Measurements from ENCODE around the gene GRAPL. TPM values are rescaled to one million over a fixed set of nuclear protein-coding genes. Genes with fewer than 3 reads are reported as not detected.
"Not testable (repeated sequence)": the region's sequence is repeated elsewhere in the genome, so short reads cannot be mapped to it uniquely, and the experiment has no call there.

The GRAPL gene
- total RNA-seq, result 1.5 TPM
- long read RNA-seq, partial matches to known transcripts, result 0 of 1 reads
- long read RNA-seq, other reads (novel, unspliced or antisense), result 1 of 1 reads

DNA sequence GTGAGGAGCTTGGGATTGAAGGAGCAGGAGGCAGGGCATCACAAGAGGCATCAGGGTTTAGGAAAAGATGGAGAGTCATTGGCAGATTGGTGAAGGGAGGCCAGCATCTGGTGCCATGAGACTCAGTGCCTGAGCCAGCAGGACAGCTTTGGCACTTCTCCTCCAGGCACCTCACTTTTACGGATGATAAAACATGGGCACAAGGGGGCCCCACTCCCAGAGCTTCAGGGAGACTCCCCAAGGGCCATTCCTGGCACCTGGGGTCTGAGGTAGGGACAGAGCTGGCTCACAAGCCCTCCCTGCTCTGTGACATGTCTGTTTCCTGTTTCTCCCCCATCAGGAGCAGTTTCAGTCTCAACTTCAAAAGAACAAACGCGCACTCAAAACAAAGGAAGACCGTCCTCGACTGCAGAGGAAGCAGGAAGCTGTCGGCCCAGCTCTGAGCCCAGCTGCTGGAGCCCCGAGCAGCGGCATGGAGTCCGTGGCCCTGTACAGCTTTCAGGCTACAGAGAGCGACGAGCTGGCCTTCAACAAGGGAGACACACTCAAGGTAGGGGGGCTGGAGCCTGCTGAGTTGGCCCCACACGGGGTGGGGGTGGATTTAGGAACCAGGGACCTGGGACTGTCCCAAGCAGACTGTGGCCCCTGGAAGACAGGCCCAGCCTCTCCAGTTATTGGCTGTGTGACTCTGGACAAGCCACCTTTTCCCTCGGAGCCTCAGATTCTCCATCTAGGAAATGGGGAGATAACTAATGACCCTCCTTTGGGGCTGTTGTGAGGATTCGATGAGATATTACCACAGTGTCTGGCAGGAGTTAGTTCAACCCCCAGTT, at the start of gene GRAPL:
Gene GRAPL, plus strand, starts transcription at position 442 of the 833 bp plus-strand sequence. Its CDS starts 31 bp downstream, at position 473.
- intact Hi-C loops (cut with DNase I); DNase-seq: not testable (repeated sequence)
- peak; percentile 46 for ATAC-seq (ENCODE audit: poor library complexity)

DNA sequence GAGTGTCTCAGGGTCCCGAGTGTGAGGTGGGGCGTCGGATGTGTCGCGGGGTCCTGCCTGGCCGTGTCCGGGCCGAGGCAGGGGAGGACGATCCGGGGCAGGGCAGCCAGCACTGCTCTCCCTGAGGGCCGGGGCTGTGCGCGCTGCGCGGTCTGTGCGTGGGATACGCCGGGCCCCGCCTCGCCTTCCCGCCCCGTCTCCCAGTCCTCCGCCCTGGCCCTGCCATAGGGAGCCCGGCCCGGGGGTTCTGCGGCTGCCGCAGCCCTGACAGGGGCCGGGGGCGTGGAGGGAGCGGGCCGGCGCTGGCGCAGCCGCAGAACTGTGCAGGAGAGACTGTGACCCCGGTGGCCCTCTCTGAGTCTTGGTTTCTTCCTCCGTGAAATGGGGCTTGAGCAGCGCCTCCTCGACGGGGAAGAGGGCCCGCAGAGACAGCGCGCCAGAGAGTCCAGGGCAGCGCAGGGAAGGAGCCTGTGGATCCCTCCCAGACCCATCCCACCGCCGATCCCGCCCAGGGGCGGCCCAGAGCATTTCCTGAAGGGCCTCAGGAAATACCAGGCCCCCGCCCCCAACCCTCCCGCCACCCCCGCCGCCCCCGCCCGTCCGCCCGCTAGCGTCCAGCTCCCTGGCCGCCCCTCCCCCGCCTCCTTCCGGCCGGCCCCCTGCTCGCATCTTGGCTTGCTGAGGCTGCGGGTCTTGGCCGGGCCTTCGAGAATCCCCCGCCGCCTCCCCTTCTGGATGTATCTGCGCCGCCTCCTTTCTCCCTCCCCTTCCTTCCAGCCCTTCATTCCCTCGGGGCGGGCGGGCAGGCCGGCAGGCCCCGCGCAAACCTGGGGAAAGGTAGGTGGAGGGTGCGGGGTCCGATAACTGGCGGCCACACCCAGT, 38.3 kb upstream of the GRAPL start:
- ATAC-seq (ENCODE audit: poor library complexity), result peak; percentile 92
- intact Hi-C loops (cut with DNase I); DNase-seq: not testable (repeated sequence)

GRCh38 chr17:19090058-19090772, 37.2 kb upstream of the GRAPL start:
- intact Hi-C loops (cut with DNase I); ATAC-seq (ENCODE audit: poor library complexity); DNase-seq: not testable (repeated sequence)

DNA sequence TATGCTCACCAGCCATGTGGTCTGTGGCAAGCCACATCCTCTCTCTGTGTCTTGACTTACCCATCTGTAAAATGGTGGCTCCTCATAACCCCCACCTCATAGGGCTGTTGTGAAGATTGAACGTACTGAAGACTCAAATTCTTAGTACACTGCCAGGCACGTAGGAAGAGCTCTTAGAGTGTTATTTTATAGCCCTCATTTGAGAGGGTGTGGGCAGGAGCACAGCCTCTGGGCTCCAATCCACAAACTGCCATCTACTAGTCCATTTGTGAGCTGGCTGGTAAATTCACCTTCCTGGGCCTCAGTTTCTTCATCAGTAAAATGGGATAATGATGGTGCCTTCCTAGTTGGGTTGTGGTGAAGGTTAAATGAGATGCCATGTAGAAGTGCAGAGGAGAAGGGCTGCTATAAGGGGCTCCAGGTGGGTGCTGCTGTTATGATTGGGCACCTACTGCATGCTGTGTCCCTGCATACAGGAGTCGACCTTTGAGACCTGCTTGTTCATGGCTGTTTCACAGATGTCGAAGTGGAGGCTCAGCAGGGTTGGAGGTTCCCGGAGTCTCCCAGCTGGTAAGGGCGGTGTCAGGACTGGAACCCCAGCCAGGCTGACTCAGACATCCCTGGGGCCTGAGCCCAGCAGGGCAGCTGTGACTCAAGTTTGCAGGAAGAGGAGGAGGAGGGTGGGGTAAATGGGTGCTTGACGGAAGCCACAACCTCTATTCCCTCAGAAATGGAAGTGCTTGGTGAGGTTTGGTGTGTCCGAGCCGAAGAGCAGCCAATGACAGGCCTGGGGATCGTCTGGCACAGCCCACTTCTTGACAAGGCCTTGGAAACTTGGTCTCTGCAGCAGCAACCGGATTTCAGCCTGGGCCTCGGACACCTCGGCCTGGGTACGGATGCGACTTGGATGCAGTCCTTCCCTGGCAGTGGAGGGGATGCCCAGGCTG, 34.4 kb upstream of the GRAPL start:
- intact Hi-C loops (cut with DNase I), result not testable (repeated sequence)
- ATAC-seq (ENCODE audit: poor library complexity) (peak; percentile 34), DNase-seq (peak; percentile 34)

DNA sequence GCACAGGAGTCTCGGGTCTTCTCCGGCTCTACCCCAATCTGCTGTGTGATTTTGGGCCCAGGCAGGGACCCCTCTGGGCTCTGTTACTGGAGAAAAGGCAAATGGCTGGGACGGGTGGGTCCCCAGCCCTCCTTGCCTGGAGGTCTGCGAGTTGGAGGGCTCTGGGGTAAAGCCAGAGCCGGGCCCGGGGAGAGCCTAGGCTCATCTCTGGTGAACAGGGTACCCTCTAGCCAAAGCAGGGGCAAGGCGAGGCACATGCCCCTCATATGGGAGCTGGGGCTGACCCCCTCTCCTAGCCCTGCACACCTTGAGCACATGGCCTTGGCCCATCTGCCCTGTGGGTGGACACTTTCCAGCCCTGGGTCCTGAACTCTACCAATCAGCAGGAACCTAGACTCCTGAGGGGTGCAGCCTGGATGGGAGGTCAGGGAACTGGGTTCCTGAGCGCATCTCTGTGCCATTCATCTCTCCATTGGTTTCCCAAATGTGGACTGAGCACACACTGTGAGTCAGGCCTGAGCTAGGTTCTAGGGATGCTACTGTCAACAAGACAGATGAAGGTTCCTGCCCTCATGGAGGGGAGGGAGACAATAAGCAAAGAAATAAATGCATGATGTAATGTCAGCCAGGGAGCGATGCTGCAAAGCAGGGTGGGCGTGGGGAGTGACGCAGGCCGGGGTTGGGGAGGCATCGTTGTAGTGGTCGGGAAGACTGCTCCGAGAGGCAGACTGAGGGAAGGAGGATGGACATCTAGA, 33.5 kb upstream of the GRAPL start:
- ATAC-seq (ENCODE audit: poor library complexity); intact Hi-C loops (cut with DNase I): not testable (repeated sequence)
- peak; percentile 3 for DNase-seq

- ATAC-seq (ENCODE audit: poor library complexity); intact Hi-C loops (cut with DNase I): not testable (repeated sequence)
- peak; percentile 21 for DNase-seq
Observed at GRCh38 chr17:19108517-19108916, 18.9 kb upstream of the GRAPL start.

GRCh38 chr17:19110189-19111097, 16.9 kb upstream of the GRAPL start:
- DNase-seq; intact Hi-C loops (cut with DNase I): not testable (repeated sequence)
- peak; percentile 81 for ATAC-seq (ENCODE audit: poor library complexity)

DNA sequence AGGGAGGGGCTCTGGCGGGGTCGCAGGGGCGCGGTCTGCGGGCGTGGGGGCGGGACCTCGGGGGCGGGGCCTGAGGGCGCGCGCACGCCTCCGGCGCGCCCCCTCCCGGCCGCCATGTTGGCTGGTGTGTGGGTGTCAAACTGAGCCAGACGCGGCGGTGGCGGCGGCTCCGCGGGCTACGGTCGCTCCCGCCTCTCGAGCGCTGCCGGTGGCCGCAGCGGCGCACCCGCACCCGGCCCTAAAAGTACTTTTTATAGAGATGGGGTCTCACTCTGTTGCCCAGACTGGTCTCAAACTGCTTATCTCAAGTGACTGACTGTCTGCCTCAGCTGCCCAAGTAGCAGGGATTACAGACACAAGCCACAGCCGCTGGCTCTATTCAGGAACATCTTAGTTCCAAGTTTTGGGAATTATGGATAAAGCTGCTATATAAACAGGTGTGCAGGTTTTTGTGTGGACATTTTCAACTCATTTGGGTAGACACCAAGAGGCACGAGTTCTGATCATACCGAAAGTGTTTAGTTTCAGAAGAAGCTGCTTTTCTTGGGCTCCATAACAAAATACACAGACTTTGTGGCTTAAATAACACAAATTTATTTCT, 16.2 kb upstream of the GRAPL start:
- ATAC-seq (ENCODE audit: poor library complexity), result peak; percentile 98
- peak; percentile 86 for DNase-seq
- intact Hi-C loops (cut with DNase I), result not testable (repeated sequence)

- intact Hi-C loops (cut with DNase I), result not testable (repeated sequence)
- ATAC-seq (ENCODE audit: poor library complexity) (peak; percentile 27), DNase-seq (peak; percentile 57)
Observed at GRCh38 chr17:19111801-19112458, 15.5 kb upstream of the GRAPL start.

DNA sequence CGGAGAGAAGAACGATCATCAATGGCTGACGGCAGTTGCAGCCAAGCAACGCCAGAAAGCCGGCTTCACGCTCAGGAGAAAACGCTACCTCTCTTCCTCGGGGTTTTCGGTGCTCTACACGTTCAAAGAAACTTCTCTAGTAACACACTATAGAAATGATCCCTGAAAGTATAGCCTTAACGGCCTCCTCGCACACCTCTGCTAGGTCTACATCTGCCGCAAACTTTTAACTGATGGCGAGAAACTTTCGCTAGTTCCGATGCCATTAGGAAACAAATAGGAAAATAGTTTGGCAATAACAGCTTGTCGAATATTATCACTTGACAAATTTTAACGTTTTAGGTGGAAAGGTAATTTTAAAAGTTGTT, 14.9 kb upstream of the GRAPL start:
- not testable (repeated sequence) for DNase-seq; ATAC-seq (ENCODE audit: poor library complexity)

GRCh38 chr17:19118695-19119094, 8.7 kb upstream of the GRAPL start:
- DNase-seq; intact Hi-C loops (cut with DNase I): not testable (repeated sequence)
- ATAC-seq (ENCODE audit: poor library complexity), result peak; percentile 68

More for the DNA sequence above, 14.9 kb upstream of the GRAPL start:
- intact Hi-C loops (cut with DNase I), result not testable (repeated sequence)

DNA sequence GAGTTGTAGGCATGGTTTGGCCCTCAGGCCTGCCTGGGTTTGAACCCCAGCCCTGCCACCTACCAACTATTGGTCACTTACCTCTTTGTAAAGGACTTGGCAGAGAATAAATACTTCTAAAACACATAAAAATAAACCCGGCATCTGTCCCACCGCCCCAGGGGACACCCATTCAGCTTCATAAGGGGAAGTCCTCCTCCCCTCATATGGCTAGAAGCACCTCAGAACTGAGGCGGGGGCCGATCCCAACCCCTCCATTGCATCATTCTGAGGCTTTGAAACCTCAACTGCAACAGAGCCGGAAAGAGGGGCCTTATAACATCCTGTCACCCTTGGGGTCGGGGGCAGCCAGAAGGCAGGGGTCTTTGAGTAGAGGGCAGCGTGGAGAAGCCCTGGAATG, 2.1 kb upstream of the GRAPL start:
- intact Hi-C loops (cut with DNase I); DNase-seq; ATAC-seq (ENCODE audit: poor library complexity): not testable (repeated sequence)

DNA sequence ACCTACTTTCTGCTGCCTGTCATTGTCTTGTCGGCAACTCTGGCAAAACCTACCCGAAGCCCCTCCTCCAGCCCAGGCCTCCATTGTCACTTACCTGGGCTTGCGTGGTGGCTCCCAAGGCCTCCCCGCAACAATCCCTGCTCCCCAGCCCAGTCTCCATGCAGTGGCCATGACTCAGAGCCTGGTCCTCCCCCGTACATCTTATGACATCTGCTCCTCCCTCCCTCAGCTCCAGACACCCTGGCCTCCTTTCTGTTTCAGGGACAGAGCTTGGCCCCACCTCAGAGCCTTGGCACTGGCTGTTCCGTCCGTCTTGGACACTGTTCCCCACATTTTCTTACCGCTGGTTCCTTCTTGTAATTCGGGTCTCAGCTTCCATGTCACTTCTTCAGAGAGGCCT, 2.1 kb downstream of the GRAPL start:
- intact Hi-C loops (cut with DNase I); ATAC-seq (ENCODE audit: poor library complexity); DNase-seq: not testable (repeated sequence)

- DNase-seq; intact Hi-C loops (cut with DNase I); ATAC-seq (ENCODE audit: poor library complexity): not testable (repeated sequence)
Observed at GRCh38 chr17:19131108-19131507, 3.7 kb downstream of the GRAPL start.

GRCh38 chr17:19131772-19132171, 4.4 kb downstream of the GRAPL start:
- intact Hi-C loops (cut with DNase I); ATAC-seq (ENCODE audit: poor library complexity): not testable (repeated sequence)

More at GRCh38 chr17:19131772-19132171, 4.4 kb downstream of the GRAPL start:
- DNase-seq, result not testable (repeated sequence)
